Activated naive CD4-positive, alpha-beta T cell (primary cell): ENCODE data around the gene CYP27C1.
"Not testable (repeated sequence)": the region's sequence is repeated elsewhere in the genome, so short reads cannot be mapped to it uniquely, and the experiment has no call there.

Experiments used
- DNase-seq, 4 experiments: peaks; one replicate each; lab custom pipeline; 2025; lab: John Stamatoyannopoulos, UW

Gene CYP27C1

GRCh38 chr2:127220102-127220767 is at the start of gene CYP27C1:
TSS of gene CYP27C1 (minus strand) at chr2:127220299. CDS start at chr2:127220270, 29 bp downstream.
- no peak for DNase-seq

- no peak for DNase-seq
Measured at GRCh38 chr2:127261804-127262406, 41.8 kb upstream of the CYP27C1 start.

- no peak for DNase-seq
Measured at GRCh38 chr2:127259355-127259754, 39.3 kb upstream of the CYP27C1 start.

GRCh38 chr2:127256866-127257265 is 36.8 kb upstream of the CYP27C1 start:
- no peak for DNase-seq

- DNase-seq, result no peak
Measured at GRCh38 chr2:127256381-127256780, 36.3 kb upstream of the CYP27C1 start.

- DNase-seq, result no peak
Measured at GRCh38 chr2:127255721-127256120, 35.6 kb upstream of the CYP27C1 start.

GRCh38 chr2:127255146-127255545 is 35.0 kb upstream of the CYP27C1 start:
- DNase-seq, result no peak

- no peak for DNase-seq
Measured at GRCh38 chr2:127254386-127254981, 34.4 kb upstream of the CYP27C1 start.

- not testable (repeated sequence) for DNase-seq
Measured at GRCh38 chr2:127241184-127241583, 21.1 kb upstream of the CYP27C1 start.

- DNase-seq, result no peak
Measured at GRCh38 chr2:127239395-127239794, 19.3 kb upstream of the CYP27C1 start.

- not testable (repeated sequence) for DNase-seq
Measured at GRCh38 chr2:127237768-127238167, 17.7 kb upstream of the CYP27C1 start.

GRCh38 chr2:127235082-127235702 is 15.1 kb upstream of the CYP27C1 start:
- DNase-seq, result no peak

GRCh38 chr2:127233710-127234109 is 13.6 kb upstream of the CYP27C1 start:
- no peak for DNase-seq

- DNase-seq, result no peak
Measured at GRCh38 chr2:127231130-127231865, 11.2 kb upstream of the CYP27C1 start.

- DNase-seq, result no peak
Measured at GRCh38 chr2:127229555-127229954, 9.5 kb upstream of the CYP27C1 start.

- DNase-seq, result no peak
Measured at GRCh38 chr2:127228102-127228501, 8.0 kb upstream of the CYP27C1 start.

GRCh38 chr2:127227264-127227660 is 7.2 kb upstream of the CYP27C1 start:
- not testable (repeated sequence) for DNase-seq

GRCh38 chr2:127226520-127227263 is 6.6 kb upstream of the CYP27C1 start:
- DNase-seq, result no peak

- no peak for DNase-seq
Measured at GRCh38 chr2:127226132-127226519, 6.0 kb upstream of the CYP27C1 start.

GRCh38 chr2:127225186-127225960 is 5.3 kb upstream of the CYP27C1 start:
- DNase-seq, result no peak

- DNase-seq, result not testable (repeated sequence)
Measured at GRCh38 chr2:127224135-127224534, 4.0 kb upstream of the CYP27C1 start.
